ENCODE data around the gene ATP4B. TPM values are rescaled to one million over a fixed set of nuclear protein-coding genes. Genes with fewer than 3 reads are reported as not detected.

ATP4B gene
- total RNA-seq, 1 donor from 2014 or later: not detected

DNA sequence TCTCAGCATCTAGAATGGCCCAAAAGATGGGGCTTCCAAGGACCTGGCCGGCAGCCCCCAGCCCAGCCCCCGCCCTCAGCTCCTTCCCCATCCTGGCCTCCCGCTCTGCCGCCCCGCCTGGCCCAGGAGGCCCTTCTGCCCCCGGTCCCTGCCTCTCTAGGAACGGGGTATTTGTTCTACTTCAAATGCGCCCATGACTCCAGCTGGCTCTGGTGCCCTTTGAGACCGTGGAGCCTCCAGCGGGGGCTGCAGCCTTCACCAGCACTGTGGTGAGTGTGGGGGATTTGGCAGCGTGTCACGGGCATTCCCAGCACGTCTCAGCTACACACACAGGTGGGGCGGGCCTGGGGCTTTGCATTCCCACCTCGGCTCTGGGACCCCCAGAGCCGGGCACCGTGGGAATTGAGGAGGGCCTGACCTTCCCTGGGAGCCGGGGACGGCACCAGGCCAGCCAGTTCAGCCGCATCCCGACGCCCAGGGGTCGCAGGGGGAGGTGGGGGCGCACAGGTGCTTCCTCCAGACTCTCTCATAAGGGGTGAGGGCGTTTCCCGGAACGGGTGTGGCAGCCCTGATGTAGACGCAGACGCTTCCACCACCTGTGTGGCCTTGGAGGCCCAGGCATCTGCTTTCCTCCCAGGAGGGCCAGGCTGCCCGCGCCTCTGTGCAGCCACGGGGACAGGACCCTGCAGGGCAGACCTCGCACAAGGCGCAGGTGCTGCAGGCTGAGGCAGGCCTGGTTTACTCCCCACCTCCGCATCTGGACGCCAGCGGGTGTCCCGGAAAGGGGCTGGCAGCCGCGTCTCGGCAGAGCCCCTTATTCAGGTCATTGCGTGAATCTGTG is 947 bp downstream of the ATP4B start:
- H3K9me3 ChIP-seq (ENCODE audit: control insufficient read depth in 3 of 3, low read length in 3 of 3): peaks cover 0 to 2% (median 0%) of the 10 kb centered on the region in 3 donors

GRCh38 chr13:113656003-113656588 is 1.9 kb downstream of the ATP4B start:
- H3K27me3 ChIP-seq (ENCODE audit: control insufficient read depth in 3 of 3, insufficient read depth in 3 of 3, low read length in 3 of 3): peaks cover 0 to 22% (median 15%) of the 10 kb centered on the region in 3 donors
- no peak overlapping the region for H3K27ac ChIP-seq (ENCODE audit: low read depth, low read length)
- no peaks in the 10 kb centered on the region for H3K9me3 ChIP-seq (ENCODE audit: control insufficient read depth in 3 of 3, low read length in 3 of 3)
- no peak overlapping the region for H3K4me3 ChIP-seq (ENCODE audit: low read length in 3 of 3)
- no peak overlapping the region for H3K9ac ChIP-seq (ENCODE audit: low read depth in 1 of 3, low read length in 3 of 3)
- H3K4me1 ChIP-seq (ENCODE audit: control insufficient read depth in 3 of 3, insufficient read depth in 3 of 3, low read length in 3 of 3): no peaks in the 10 kb centered on the region
- H3K36me3 ChIP-seq (ENCODE audit: control insufficient read depth in 3 of 3, insufficient read depth in 3 of 3, low read length in 3 of 3): no peaks in the 10 kb centered on the region

More for the DNA sequence above, 947 bp downstream of the ATP4B start:
- H3K4me3 ChIP-seq (ENCODE audit: low read length in 3 of 3): no peak overlapping the region
- H3K27ac ChIP-seq (ENCODE audit: low read depth, low read length): no peak overlapping the region
- H3K4me1 ChIP-seq (ENCODE audit: control insufficient read depth in 3 of 3, insufficient read depth in 3 of 3, low read length in 3 of 3): no peaks in the 10 kb centered on the region
- H3K27me3 ChIP-seq (ENCODE audit: control insufficient read depth in 3 of 3, insufficient read depth in 3 of 3, low read length in 3 of 3): peaks cover 1 to 22% (median 15%) of the 10 kb centered on the region in 3 donors
- H3K36me3 ChIP-seq (ENCODE audit: control insufficient read depth in 3 of 3, insufficient read depth in 3 of 3, low read length in 3 of 3): no peaks in the 10 kb centered on the region
- no peak overlapping the region for H3K9ac ChIP-seq (ENCODE audit: low read depth in 1 of 3, low read length in 3 of 3)

DNA sequence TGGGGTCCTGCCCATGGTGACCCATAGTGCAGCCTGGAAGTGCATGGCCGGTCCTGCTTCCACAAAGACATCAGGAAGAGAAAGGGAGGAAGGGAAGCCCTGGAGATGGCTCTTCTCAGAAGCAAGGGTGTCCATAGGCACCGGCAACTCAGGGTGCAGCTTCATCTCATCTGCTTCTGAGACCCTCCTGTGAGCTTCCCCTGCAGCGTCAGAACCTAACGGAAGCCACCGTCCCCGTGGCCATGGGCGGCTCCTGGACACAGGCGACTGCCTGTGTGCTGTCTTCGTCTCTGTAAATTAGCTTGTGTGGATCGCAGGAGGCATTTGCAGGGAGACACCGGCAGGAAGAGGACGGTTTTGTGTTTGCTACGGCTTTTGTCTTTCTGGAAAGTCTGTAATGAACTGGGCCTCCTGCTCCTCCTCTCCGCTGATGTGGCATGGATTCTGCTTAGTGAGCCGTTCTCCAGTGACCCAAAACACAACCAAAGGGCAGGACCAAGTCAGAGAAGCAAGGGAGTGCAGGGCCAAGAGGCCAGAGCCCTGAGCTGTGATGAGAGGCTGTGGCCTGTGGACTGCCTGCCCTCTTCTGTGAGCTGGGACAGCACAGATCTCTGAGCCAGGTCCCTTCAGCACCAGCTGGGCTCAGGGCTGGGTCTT is 2.5 kb downstream of the ATP4B start:
- no peak overlapping the region for H3K4me3 ChIP-seq (ENCODE audit: low read length in 3 of 3)
- H3K27me3 ChIP-seq (ENCODE audit: control insufficient read depth in 3 of 3, insufficient read depth in 3 of 3, low read length in 3 of 3): peaks cover 2 to 22% (median 15%) of the 10 kb centered on the region in 3 donors
- no peaks in the 10 kb centered on the region for H3K9me3 ChIP-seq (ENCODE audit: control insufficient read depth in 3 of 3, low read length in 3 of 3)
- H3K36me3 ChIP-seq (ENCODE audit: control insufficient read depth in 3 of 3, insufficient read depth in 3 of 3, low read length in 3 of 3): no peaks in the 10 kb centered on the region
- H3K27ac ChIP-seq (ENCODE audit: low read depth, low read length): no peak overlapping the region
- H3K4me1 ChIP-seq (ENCODE audit: control insufficient read depth in 3 of 3, insufficient read depth in 3 of 3, low read length in 3 of 3): no peaks in the 10 kb centered on the region
- H3K9ac ChIP-seq (ENCODE audit: low read depth in 1 of 3, low read length in 3 of 3): no peak overlapping the region

DNA sequence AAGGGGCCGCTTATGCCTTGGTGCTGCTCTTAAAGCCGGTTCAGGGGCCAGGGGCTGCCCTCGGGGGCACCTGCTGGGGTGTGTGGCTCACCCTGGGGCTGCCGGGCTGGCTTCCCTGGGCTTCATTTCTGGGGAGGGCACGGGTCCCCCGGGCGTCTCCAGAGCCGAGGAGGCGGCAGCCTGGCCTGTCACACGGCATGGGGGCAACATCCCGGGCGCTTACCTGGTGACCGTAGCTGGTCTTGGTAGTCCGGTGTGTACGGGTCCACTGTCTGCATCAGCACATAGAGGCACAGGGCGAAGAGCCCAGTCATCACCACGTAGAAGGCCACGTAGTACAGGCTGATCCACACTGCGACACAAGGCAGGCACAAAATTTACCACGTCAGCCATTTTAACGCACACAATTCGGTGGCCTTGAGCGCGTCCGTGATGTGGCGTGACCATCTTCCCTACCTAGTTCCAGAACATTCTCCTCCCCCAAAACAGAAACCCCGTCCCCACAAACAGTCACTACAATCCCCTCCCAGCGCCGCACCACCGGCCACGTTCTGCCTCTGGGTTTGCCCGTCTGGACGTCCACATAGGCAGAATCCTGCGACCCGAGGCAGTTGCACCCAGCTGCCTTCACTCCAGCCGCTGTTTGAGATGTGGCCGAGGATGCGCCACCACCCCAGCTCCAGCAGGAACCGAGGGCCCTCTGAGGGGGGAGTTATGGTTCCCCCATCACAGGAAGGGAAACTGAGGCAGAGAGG is 3.2 kb downstream of the ATP4B start:
- Histone ChIP-seq H3K9me3 (ENCODE audit: control insufficient read depth in 3 of 3, low read length in 3 of 3) (no peaks in the 10 kb centered on the region), H3K36me3 (ENCODE audit: control insufficient read depth in 3 of 3, insufficient read depth in 3 of 3, low read length in 3 of 3) (no peaks in the 10 kb centered on the region), H3K27ac (ENCODE audit: low read depth, low read length) (no peak overlapping the region), H3K27me3 (ENCODE audit: control insufficient read depth in 3 of 3, insufficient read depth in 3 of 3, low read length in 3 of 3) (peaks cover 6 to 22% (median 15%) of the 10 kb centered on the region in 3 donors), H3K4me1 (ENCODE audit: control insufficient read depth in 3 of 3, insufficient read depth in 3 of 3, low read length in 3 of 3) (no peaks in the 10 kb centered on the region), H3K4me3 (ENCODE audit: low read length in 3 of 3) (no peak overlapping the region), H3K9ac (ENCODE audit: low read depth in 1 of 3, low read length in 3 of 3) (no peak overlapping the region)

- no peak overlapping the region for H3K4me3 ChIP-seq (ENCODE audit: low read length in 3 of 3)
- H3K9ac ChIP-seq (ENCODE audit: low read depth in 1 of 3, low read length in 3 of 3): no peak overlapping the region
- H3K27me3 ChIP-seq (ENCODE audit: control insufficient read depth in 3 of 3, insufficient read depth in 3 of 3, low read length in 3 of 3): peaks cover 11 to 22% (median 15%) of the 10 kb centered on the region in 3 donors
Observed at GRCh38 chr13:113654175-113654560, 3.8 kb downstream of the ATP4B start.

GRCh38 chr13:113653264-113654174 is 4.5 kb downstream of the ATP4B start:
- Histone ChIP-seq H3K36me3 (ENCODE audit: control insufficient read depth in 3 of 3, insufficient read depth in 3 of 3, low read length in 3 of 3) (no peaks in the 10 kb centered on the region), H3K9me3 (ENCODE audit: control insufficient read depth in 3 of 3, low read length in 3 of 3) (no peaks in the 10 kb centered on the region), H3K27me3 (ENCODE audit: control insufficient read depth in 3 of 3, insufficient read depth in 3 of 3, low read length in 3 of 3) (peaks cover 9 to 22% (median 11%) of the 10 kb centered on the region in 3 donors), H3K4me1 (ENCODE audit: control insufficient read depth in 3 of 3, insufficient read depth in 3 of 3, low read length in 3 of 3) (no peaks in the 10 kb centered on the region), H3K4me3 (ENCODE audit: low read length in 3 of 3) (no peak overlapping the region), H3K9ac (ENCODE audit: low read depth in 1 of 3, low read length in 3 of 3) (no peak overlapping the region), H3K27ac (ENCODE audit: low read depth, low read length) (no peak overlapping the region)

More at GRCh38 chr13:113654175-113654560, 3.8 kb downstream of the ATP4B start:
- Histone ChIP-seq H3K27ac (ENCODE audit: low read depth, low read length) (no peak overlapping the region), H3K36me3 (ENCODE audit: control insufficient read depth in 3 of 3, insufficient read depth in 3 of 3, low read length in 3 of 3) (no peaks in the 10 kb centered on the region), H3K4me1 (ENCODE audit: control insufficient read depth in 3 of 3, insufficient read depth in 3 of 3, low read length in 3 of 3) (no peaks in the 10 kb centered on the region), H3K9me3 (ENCODE audit: control insufficient read depth in 3 of 3, low read length in 3 of 3) (no peaks in the 10 kb centered on the region)

GRCh38 chr13:113652404-113653263 is 5.4 kb downstream of the ATP4B start:
- H3K9me3 ChIP-seq (ENCODE audit: control insufficient read depth in 3 of 3, low read length in 3 of 3): no peaks in the 10 kb centered on the region
- peaks cover 0 to 4% (median 2%) of the 10 kb centered on the region in 3 donors for H3K4me1 ChIP-seq (ENCODE audit: control insufficient read depth in 3 of 3, insufficient read depth in 3 of 3, low read length in 3 of 3)
- no peak overlapping the region for H3K4me3 ChIP-seq (ENCODE audit: low read length in 3 of 3)
- H3K27me3 ChIP-seq (ENCODE audit: control insufficient read depth in 3 of 3, insufficient read depth in 3 of 3, low read length in 3 of 3): peaks cover 9 to 18% (median 11%) of the 10 kb centered on the region in 3 donors
- H3K36me3 ChIP-seq (ENCODE audit: control insufficient read depth in 3 of 3, insufficient read depth in 3 of 3, low read length in 3 of 3): no peaks in the 10 kb centered on the region
- no peak overlapping the region for H3K9ac ChIP-seq (ENCODE audit: low read depth in 1 of 3, low read length in 3 of 3)
- no peak overlapping the region for H3K27ac ChIP-seq (ENCODE audit: low read depth, low read length)

GRCh38 chr13:113651511-113652403 is 6.2 kb downstream of the ATP4B start:
- Histone ChIP-seq H3K36me3 (ENCODE audit: control insufficient read depth in 3 of 3, insufficient read depth in 3 of 3, low read length in 3 of 3) (no peaks in the 10 kb centered on the region), H3K9me3 (ENCODE audit: control insufficient read depth in 3 of 3, low read length in 3 of 3) (no peaks in the 10 kb centered on the region), H3K4me3 (ENCODE audit: low read length in 3 of 3) (no peak overlapping the region), H3K27ac (ENCODE audit: low read depth, low read length) (no peak overlapping the region), H3K27me3 (ENCODE audit: control insufficient read depth in 3 of 3, insufficient read depth in 3 of 3, low read length in 3 of 3) (peaks cover 9 to 11% (median 11%) of the 10 kb centered on the region in 3 donors), H3K9ac (ENCODE audit: low read depth in 1 of 3, low read length in 3 of 3) (no peak overlapping the region), H3K4me1 (ENCODE audit: control insufficient read depth in 3 of 3, insufficient read depth in 3 of 3, low read length in 3 of 3) (peaks cover 3 to 13% (median 4%) of the 10 kb centered on the region in 3 donors)

Data from skeletal muscle tissue (tissue), 4 donors.